ENCODE measurements around the gene CCNA1.

Gene CCNA1

DNA sequence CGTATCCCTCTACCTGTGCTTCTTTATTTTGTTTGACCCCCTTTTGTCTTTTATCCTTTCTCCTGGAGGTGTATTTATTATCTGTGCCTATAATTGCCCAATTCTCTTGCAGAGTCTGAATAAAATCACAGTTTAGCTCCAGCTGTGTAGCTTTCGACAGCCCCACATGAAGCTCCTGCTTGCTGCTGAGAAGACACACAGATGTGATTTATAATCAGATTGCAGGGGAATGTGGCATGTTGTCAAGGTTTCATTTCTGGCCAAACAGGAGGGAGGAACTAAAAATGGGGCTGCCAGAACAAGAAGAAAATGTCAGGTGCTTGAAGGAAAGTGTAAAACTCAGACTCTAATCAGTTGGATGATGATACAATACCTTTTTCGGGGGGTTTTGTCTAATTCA is 22.7 kb downstream of the CCNA1 start:
- DNase-seq: no peak

DNA sequence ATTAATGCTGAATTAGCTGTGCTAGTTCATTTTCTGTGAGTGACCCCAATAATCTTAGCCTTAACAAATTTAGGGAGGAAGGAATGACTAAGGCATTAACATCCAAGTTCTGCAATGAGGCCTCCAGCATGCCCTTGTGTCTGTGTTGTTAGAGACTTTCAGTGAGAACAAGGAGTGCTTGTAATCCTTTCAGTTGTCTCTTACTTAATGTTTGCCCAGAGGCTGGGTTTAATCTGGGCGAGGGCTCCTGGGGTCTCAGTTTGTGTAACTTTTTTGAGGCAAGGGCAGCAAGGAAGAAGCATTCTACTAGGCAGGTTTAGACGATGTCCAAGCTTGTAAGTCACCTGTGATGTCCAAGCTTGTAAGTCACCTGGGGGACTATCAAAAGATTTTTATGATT is 24.3 kb downstream of the CCNA1 start:
- no peak for DNase-seq

DNA sequence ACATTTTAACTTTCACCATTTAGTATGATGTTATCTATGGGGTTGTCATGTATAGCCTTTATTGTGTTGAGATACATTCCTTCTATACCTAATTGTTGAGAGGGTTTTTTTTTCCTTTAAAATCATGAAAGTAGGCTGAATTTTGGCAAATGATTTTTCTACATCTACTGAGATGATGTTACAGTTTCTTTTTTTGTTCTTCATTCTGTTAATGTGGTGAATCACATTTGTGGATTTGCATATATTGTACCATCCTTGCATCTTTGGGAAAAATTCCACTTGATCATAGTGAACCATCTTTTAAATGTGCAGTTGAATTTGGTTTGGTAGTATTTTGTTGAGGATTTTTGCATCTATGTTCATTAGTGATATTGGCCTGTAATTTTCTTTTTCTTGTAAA is 29.2 kb downstream of the CCNA1 start:
- DNase-seq: no peak

DNA sequence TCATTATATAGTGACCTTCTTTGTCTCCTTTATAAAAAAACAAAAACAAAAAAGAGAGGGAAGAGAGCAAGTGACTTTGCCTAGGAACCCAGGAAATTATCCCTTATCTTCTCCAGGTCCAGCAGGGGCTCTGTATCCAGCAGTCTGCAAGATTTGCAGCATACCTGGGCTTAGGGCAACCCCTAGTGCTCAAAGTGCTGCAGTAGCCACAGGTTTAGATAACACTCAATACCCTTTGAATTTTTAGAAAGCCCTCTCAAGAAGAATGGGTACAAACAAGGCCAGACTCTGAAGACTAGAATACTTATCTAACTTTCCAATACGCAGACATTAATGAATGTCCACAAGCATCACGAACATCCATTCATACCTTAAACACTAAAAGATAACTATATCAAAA is 43.2 kb downstream of the CCNA1 start:
- DNase-seq: no peak

DNA sequence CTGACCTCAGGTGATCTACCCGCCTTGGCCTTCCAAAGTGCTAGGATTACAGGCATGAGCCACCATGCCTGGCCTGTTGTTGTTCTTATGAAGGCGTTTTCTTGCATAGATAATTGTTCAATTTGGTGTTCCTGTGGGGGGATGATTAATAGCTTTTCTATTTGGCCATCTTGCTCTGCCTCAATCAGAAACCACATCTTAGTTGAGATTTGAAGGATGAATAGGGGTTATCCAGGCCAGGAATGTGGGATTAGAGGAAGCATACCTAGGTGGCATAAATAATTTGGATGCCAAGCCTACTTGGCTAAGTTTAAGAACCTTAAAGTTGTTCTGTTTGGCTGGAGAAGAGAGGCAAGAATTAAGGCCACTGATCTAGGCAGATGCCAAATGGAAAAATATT is 44.4 kb downstream of the CCNA1 start:
- no peak for DNase-seq

DNA sequence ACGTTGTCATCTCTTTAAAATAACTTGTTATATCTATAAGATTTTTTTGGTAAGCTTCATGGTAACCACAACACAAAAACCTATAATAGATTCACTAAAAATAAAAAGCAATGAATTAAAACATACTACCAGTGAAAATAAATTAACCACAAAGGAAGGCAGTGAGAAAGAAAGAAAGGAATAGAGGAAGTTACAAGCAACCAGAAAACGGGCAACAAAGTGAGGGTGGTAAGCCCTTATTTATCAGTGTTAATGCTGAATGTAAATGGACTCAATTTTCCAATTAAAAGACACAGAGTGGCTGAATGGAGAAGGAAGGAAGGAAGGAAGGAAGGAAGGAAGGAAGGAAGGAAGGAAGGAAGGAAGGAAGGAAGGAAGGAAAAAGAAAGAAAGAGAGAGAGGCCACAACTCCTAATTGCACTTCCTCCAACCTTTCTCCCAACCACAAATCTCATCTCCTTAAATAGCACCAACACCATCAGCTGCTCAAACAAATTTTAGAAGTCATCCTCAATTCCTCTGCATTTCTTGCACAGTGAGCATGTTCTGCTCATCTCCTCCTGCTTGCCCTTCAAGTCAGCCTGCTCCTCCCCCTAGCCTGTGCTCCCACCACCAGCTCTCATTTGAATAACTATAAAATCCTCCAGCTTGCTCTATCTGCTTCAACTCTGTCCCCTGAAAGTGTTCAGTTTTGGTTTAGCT is 48.6 kb downstream of the CCNA1 start:
- no peak for DNase-seq

DNA sequence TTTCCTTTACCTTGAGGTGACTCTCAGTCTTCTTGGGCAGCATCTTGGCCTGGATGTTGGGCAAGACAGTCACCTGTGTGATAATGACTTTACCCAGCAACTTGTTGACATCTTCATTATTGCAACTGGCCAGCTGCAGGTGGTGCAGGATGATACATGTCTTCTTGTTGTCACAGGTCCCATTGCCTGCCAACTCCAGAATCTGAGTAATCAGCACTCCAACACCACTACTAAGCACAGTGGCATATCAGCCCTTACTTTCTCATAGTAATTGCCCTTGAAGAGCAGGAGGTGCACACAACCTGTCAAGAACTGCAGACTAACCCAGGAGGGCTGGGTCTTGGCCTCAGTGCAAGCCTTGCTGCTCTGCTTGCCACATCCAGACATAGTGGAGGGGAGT is 57.8 kb downstream of the CCNA1 start:
- no peak for DNase-seq

Data from CD4-positive, alpha-beta T cell treated with Interleukin-4 for 4 hours (primary cell).